Measurements from ENCODE around the gene PKN1.

DNA sequence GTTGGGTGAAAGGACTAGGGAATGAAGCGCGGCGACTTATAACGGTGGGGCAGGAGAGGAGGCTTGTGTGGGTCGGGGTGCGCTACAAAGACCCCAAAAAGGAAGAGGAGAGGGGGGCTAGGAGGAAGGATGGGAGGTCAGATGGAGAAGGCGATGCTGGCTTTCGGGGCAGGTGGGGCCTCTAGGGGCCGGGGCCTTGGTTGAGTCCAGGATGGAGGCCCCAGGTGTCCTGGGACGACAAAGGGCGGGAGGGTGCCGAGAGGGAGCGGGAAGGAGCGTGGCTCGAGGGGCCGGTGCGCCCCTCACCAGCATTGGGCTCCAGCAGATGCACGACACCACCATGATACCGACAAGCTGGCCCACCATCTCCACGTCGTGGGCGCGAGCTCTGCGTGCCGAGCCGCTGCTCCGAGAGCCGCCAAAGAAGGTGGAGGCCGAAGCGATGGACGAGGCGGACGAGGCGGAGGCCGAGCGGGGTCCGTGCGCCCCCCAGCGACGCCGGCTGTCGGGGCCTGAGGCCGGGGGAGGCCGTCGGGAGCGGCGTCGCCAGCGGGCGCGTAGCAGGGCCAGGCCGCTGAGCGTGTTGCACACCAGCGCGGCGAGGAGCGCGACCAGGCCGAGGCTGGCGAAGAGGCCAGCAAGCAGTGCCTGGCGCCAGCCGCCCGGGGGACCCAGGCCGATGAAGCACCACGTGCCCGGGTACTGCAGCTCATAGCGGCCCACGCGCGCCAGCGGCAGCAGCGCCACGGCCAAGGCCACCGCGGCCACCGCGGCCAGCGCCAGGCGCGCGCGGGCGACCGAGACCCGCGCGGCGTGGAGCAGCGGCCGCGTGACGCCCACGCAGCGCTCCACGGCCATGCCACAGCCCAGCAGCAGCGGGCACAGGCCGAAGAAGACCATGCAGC lies 40.2 kb downstream of the PKN1 start:
- TF ChIP-seq, protein P1, sequence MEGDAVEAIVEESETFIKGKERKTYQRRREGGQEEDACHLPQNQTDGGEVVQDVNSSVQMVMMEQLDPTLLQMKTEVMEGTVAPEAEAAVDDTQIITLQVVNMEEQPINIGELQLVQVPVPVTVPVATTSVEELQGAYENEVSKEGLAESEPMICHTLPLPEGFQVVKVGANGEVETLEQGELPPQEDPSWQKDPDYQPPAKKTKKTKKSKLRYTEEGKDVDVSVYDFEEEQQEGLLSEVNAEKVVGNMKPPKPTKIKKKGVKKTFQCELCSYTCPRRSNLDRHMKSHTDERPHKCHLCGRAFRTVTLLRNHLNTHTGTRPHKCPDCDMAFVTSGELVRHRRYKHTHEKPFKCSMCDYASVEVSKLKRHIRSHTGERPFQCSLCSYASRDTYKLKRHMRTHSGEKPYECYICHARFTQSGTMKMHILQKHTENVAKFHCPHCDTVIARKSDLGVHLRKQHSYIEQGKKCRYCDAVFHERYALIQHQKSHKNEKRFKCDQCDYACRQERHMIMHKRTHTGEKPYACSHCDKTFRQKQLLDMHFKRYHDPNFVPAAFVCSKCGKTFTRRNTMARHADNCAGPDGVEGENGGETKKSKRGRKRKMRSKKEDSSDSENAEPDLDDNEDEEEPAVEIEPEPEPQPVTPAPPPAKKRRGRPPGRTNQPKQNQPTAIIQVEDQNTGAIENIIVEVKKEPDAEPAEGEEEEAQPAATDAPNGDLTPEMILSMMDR (IDR thresholded peaks at IDR 0.05; ENCODE audit: low read depth, low read length, missing input control) = no peak
- TF ChIP-seq, protein P2, sequence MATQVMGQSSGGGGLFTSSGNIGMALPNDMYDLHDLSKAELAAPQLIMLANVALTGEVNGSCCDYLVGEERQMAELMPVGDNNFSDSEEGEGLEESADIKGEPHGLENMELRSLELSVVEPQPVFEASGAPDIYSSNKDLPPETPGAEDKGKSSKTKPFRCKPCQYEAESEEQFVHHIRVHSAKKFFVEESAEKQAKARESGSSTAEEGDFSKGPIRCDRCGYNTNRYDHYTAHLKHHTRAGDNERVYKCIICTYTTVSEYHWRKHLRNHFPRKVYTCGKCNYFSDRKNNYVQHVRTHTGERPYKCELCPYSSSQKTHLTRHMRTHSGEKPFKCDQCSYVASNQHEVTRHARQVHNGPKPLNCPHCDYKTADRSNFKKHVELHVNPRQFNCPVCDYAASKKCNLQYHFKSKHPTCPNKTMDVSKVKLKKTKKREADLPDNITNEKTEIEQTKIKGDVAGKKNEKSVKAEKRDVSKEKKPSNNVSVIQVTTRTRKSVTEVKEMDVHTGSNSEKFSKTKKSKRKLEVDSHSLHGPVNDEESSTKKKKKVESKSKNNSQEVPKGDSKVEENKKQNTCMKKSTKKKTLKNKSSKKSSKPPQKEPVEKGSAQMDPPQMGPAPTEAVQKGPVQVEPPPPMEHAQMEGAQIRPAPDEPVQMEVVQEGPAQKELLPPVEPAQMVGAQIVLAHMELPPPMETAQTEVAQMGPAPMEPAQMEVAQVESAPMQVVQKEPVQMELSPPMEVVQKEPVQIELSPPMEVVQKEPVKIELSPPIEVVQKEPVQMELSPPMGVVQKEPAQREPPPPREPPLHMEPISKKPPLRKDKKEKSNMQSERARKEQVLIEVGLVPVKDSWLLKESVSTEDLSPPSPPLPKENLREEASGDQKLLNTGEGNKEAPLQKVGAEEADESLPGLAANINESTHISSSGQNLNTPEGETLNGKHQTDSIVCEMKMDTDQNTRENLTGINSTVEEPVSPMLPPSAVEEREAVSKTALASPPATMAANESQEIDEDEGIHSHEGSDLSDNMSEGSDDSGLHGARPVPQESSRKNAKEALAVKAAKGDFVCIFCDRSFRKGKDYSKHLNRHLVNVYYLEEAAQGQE (IDR thresholded peaks at IDR 0.05) = no peak
- no peak for TF ChIP-seq YY1 (IDR thresholded peaks at IDR 0.05)
- no peak for TF ChIP-seq GABPA (IDR thresholded peaks at IDR 0.05 in 1 of 2, conservative IDR thresholded peaks at IDR 0.05 in 1 of 2)
- TF ChIP-seq, protein P3, sequence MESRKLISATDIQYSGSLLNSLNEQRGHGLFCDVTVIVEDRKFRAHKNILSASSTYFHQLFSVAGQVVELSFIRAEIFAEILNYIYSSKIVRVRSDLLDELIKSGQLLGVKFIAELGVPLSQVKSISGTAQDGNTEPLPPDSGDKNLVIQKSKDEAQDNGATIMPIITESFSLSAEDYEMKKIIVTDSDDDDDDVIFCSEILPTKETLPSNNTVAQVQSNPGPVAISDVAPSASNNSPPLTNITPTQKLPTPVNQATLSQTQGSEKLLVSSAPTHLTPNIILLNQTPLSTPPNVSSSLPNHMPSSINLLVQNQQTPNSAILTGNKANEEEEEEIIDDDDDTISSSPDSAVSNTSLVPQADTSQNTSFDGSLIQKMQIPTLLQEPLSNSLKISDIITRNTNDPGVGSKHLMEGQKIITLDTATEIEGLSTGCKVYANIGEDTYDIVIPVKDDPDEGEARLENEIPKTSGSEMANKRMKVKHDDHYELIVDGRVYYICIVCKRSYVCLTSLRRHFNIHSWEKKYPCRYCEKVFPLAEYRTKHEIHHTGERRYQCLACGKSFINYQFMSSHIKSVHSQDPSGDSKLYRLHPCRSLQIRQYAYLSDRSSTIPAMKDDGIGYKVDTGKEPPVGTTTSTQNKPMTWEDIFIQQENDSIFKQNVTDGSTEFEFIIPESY (IDR thresholded peaks at IDR 0.05) = no peak

All from liver (tissue), 3 donors.